SW 1271 (cell line): ENCODE results near the gene RBM42.
"Not testable (repeated sequence)": the region's sequence is repeated elsewhere in the genome, so short reads cannot be mapped to it uniquely, and the experiment has no call there.

ENCODE experiments used
- DNase-seq, 2 experiments: peaks; one replicate each; lab custom pipeline; 2025; lab: John Stamatoyannopoulos, UW

Gene RBM42

GRCh38 chr19:35628565-35629331, at the start of gene RBM42:
TSS of gene RBM42 (plus strand) at chr19:35629036. CDS start at chr19:35629154, 118 bp downstream.
- peak; percentile 95 to 97 for DNase-seq

- no peak for DNase-seq
Measured at GRCh38 chr19:35582760-35583159, 46.1 kb upstream of the RBM42 start.

- peak in 1 of 2 experiments; percentile 4 for DNase-seq
Measured at GRCh38 chr19:35585848-35586247, 43.0 kb upstream of the RBM42 start, which contains the start of gene PMIS2. TSS of gene PMIS2 (plus strand) at chr19:35586173. CDS start at chr19:35586260, 87 bp downstream.

- no peak for DNase-seq
Measured at GRCh38 chr19:35587321-35587720, 41.5 kb upstream of the RBM42 start.

- no peak for DNase-seq
Measured at GRCh38 chr19:35590875-35591274, 38.0 kb upstream of the RBM42 start.

GRCh38 chr19:35592226-35592625, 36.6 kb upstream of the RBM42 start:
- peak in 1 of 2 experiments; percentile 11 for DNase-seq

- not testable (repeated sequence) for DNase-seq
Measured at GRCh38 chr19:35595026-35595425, 33.8 kb upstream of the RBM42 start.

- DNase-seq: no peak
Measured at GRCh38 chr19:35595928-35596327, 32.9 kb upstream of the RBM42 start.

GRCh38 chr19:35596366-35596999, 32.4 kb upstream of the RBM42 start:
- peak in 1 of 2 experiments; percentile 11 for DNase-seq

- DNase-seq: no peak
Measured at GRCh38 chr19:35601971-35602370, 26.9 kb upstream of the RBM42 start.

- not testable (repeated sequence) for DNase-seq
Measured at GRCh38 chr19:35604436-35604835, 24.4 kb upstream of the RBM42 start.

- not testable (repeated sequence) for DNase-seq
Measured at GRCh38 chr19:35607170-35607569, 21.7 kb upstream of the RBM42 start.

- no peak for DNase-seq
Measured at GRCh38 chr19:35607661-35608060, 21.2 kb upstream of the RBM42 start.

- no peak for DNase-seq
Measured at GRCh38 chr19:35608251-35608650, 20.6 kb upstream of the RBM42 start.

- no peak for DNase-seq
Measured at GRCh38 chr19:35609851-35610353, 18.9 kb upstream of the RBM42 start.

GRCh38 chr19:35612224-35612558, 16.6 kb upstream of the RBM42 start:
- DNase-seq: no peak

GRCh38 chr19:35612559-35613321, 16.1 kb upstream of the RBM42 start, which contains the start of gene HAUS5:
TSS of gene HAUS5 (plus strand) at chr19:35612735. CDS start at chr19:35612795, 60 bp downstream.
- peak; percentile 67 to 83 for DNase-seq

GRCh38 chr19:35613574-35613973, 15.3 kb upstream of the RBM42 start:
- no peak for DNase-seq

- no peak for DNase-seq
Measured at GRCh38 chr19:35615036-35615435, 13.8 kb upstream of the RBM42 start.

- DNase-seq: no peak
Measured at GRCh38 chr19:35618857-35619256, 10.0 kb upstream of the RBM42 start.

- no peak for DNase-seq
Measured at GRCh38 chr19:35619290-35619923, 9.4 kb upstream of the RBM42 start.

- DNase-seq: no peak
Measured at GRCh38 chr19:35620001-35620400, 8.8 kb upstream of the RBM42 start.
